Activated gamma-delta T cell (primary cell): ENCODE data around the gene USP43.
"Not testable (repeated sequence)": the region's sequence is repeated elsewhere in the genome, so short reads cannot be mapped to it uniquely, and the experiment has no call there.

Experiments
- DNase-seq: peaks from one replicate; lab custom pipeline; 2025; lab: John Stamatoyannopoulos, UW

Gene USP43

DNA sequence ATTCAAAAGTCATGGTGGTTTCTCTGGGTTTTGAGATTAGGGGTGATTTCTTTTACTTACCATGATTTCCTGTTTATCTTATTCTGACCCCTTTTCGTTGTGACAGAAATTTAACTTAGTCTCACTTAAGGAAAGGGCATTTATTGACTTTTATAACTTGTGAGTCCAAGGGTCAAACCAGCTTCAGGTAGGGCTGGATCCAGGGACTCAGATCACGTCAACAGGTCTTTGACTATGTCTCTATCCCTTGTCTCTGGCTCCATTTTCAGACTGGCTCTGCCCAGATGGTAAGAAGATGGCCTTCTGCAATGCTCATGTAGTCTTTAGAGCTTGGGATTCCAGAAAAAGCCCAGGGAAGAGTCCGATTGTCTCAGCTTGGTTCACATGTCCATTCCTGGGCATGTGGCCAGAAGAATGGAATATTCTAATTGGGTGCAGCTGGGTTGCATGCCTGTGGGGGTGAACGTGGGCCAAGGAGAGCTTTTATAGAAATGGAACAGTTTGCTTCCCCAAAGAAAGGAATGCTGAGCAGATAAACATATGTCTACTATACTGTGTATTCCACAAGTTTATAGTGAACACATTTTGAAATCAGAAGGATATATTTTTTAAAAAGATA, 13.4 kb downstream of the USP43 start:
- no peak for DNase-seq

DNA sequence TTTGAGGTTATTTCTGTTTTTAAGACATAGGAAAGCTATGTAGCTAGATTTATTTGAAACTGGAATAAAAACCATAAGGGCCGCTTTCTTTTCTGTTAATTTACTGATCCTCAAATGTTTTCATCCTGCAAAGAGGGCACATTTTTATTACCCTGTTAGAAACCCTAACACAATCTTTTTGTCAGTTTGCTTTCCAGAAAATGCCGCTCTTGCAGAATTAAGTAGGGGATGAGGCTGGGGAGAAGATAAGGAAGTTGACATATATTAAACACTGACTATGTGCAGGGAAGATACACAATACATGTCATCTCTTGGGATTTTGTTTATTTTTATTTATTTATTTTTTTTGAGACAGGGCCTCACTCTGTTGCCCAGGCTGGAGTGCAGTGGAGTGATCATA, 15.7 kb downstream of the USP43 start:
- DNase-seq = no peak

GRCh38 chr17:9663511-9663910, 18.2 kb downstream of the USP43 start:
- not testable (repeated sequence) for DNase-seq

GRCh38 chr17:9666461-9667050, 21.2 kb downstream of the USP43 start:
- no peak for DNase-seq

- DNase-seq = no peak
These were observed 23.2 kb downstream of the USP43 start for GRCh38 chr17:9668517-9668916.

- no peak for DNase-seq
These were observed 24.3 kb downstream of the USP43 start for GRCh38 chr17:9669551-9670008.

DNA sequence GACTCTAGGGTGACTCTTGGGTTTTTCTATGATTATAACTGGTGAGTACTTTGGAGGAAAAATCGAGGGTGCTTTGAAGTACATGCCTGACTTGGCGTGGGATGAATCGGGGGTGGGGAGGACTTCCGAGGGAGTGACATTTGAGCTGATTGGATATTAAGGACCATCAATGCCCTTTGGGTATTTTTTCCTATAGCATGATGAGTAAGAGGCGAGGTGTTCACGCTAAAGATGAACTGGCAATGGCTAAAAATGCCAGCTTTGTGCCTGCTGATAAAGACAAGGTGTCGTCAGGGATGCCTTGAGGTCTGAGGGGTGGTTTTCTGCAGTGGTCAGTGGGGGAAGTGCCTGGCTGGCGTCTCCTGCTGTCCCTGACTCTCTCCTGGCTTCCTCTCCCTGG, 25.3 kb downstream of the USP43 start:
- DNase-seq = no peak

- no peak for DNase-seq
These were observed 26.2 kb downstream of the USP43 start for GRCh38 chr17:9671559-9671958.

DNA sequence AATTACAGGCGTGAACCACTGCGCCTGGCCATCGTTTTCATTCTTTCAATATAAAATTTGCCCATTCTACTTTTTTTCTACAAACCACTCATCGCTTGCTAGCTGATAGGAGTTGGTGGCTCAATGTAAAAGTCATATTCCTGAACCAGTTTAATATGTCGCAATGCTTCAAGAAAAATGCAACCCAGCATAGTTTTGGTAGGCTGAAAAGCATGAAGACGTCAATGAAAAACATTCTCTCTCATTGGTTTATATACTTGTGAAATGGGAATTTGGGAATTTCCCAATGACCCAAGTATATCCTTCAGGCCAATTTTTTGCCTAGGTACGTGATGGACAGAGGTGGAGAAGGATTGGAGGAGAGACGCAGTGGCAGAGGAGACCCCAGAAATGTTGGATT, 26.9 kb downstream of the USP43 start:
- no peak for DNase-seq

DNA sequence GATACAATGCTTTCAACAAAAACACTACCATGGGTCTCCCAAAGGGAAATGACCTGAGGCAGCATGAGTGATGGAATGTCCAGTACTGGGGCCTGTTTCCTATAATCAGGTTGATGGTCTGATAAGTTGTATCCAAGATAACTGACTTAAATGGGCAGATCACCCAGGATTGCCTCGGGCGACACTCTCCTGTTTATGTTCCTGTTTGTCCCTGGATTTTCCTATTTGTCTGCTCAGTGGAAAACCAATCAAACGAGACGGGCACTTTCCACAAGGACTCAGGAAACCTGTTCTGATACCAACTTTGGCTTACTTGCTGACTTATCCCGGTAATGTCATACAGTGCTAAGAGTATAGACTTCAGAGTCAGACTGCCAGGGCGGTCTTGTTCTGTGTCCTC, 27.4 kb downstream of the USP43 start:
- DNase-seq = no peak

GRCh38 chr17:9676084-9676483, 30.8 kb downstream of the USP43 start:
- no peak for DNase-seq

GRCh38 chr17:9676820-9677310, 31.5 kb downstream of the USP43 start:
- DNase-seq = no peak

- no peak for DNase-seq
These were observed 32.1 kb downstream of the USP43 start for GRCh38 chr17:9677411-9677810.

GRCh38 chr17:9677896-9678295, 32.6 kb downstream of the USP43 start:
- DNase-seq = no peak

GRCh38 chr17:9684955-9685621, 39.8 kb downstream of the USP43 start:
- DNase-seq = no peak

DNA sequence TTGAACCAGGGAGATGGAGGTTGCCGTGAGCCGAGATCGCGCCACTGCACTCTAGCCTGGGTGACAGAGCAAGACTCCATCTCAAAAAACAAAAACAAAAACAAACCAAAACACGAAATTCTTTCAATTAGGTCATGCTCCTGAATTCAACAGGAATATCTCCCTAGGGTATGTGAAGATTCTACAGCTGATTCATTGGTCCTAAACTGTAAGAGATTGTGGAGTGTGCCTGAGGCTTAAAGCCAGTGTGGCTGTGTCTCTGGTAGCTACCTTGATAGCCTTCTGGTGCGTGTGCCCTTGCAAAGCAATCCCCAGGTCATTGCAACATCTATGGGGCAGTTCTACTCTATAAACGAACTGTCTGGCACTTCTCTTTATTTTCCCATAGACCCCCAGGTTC, 48.4 kb downstream of the USP43 start:
- DNase-seq = no peak

GRCh38 chr17:9696279-9697044, 51.1 kb downstream of the USP43 start:
- no peak for DNase-seq

- no peak for DNase-seq
These were observed 54.8 kb downstream of the USP43 start for GRCh38 chr17:9700136-9700535.

- no peak for DNase-seq
These were observed 55.6 kb downstream of the USP43 start for GRCh38 chr17:9700754-9701476.

DNA sequence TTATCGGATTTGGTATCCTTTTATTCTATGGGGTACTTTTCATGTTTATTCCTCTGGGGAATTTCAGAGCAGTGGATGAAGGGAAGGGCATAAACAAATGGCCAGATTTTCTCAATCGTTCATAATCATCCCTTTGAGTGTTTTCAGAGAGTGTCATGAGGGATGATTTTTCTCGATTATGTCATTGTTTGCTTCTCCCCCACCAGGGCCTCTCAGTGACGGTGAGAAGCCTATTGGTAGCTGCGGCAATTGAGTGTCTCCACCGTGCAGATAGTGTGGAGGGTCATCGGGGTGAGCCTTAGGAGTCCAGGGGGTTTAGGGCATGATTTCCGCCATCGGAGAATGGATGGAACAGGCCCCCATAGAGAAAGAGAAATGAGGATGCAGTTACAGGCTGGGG, 57.2 kb downstream of the USP43 start:
- DNase-seq = no peak

DNA sequence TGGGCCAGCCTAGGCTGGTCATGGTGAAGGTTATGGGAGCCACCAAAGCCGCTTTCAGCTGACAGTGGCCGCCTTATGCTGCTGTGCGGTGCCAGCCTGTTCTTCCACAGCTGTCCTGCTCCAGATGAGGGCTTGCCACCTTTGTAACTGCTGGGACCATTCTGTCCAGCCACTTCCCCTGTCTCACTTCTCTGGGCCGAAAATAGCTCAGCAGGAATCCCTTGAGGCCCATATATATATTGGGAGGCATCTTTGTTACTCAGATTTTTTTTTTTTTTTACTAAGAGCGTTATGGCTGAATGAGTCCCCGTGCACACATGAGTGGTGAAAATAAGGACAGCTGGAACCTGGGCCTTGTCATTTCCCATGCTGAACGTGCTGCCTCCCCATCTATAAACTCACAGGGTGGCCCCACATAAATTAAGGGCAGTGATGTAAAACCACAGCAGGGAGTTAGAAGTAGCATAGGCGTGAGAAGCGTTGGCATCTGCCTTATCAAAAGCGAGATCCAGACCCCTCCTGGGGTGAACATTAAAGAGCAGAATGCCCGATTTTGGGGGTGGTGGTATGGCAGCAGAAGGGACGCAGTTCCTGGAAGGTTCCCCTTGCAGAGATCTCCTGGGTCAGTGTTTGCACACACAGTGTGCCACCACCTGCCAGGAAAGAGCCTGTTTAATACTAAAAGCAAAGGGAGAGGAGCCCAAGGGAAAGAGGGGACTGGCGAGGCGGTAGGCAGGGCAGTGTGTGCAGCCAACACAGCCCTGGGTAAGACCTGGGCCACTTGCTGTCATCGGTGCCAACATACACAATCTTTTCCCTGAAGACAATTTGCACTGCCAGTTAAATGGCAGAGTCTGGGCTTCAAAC, 57.8 kb downstream of the USP43 start:
- DNase-seq = no peak
